RWPE1 (cell line): ENCODE data around the gene ASIC1.
"Not testable (repeated sequence)": the region's sequence is repeated elsewhere in the genome, so short reads cannot be mapped to it uniquely, and the experiment has no call there.

Source experiments
- CTCF ChIA-PET: fragments of 350-600 bp; sonication (Branson Sonifier 250); formaldehyde crosslinking; extraction: SDS; loops from one replicate; lab custom pipeline; 2021; lab: Yijun Ruan, JAX
- POLR2A ChIA-PET: fragments of 400-600 bp; formaldehyde crosslinking; extraction: SDS; loops from one replicate; lab custom pipeline; 2020; ENCODE audit warnings: antibody characterized with exemption; ENCODE audit not compliant: low non-redundant PET; lab: Yijun Ruan, JAX
- DNase-seq: peaks from one replicate; pipeline ENCODE4 v3.0.0; 2012; ENCODE audit warnings: low spot score
- H3K27ac ChIP-seq: fragments of 450-650 bp; 2 replicates; pipeline ENCODE4 v1.5.1; 2017
- TF ChIP-seq, protein P1 (sequence below): fragments of 450-650 bp; conservative IDR thresholded peaks from 2 replicates; pipeline ENCODE4 v1.5.1; 2017; ENCODE audit warnings: low read depth, mild to moderate bottlenecking

The ASIC1 gene

GRCh38 chr12:50083301-50083700 is 25.9 kb downstream of the ASIC1 start:
- TF ChIP-seq, protein P1, sequence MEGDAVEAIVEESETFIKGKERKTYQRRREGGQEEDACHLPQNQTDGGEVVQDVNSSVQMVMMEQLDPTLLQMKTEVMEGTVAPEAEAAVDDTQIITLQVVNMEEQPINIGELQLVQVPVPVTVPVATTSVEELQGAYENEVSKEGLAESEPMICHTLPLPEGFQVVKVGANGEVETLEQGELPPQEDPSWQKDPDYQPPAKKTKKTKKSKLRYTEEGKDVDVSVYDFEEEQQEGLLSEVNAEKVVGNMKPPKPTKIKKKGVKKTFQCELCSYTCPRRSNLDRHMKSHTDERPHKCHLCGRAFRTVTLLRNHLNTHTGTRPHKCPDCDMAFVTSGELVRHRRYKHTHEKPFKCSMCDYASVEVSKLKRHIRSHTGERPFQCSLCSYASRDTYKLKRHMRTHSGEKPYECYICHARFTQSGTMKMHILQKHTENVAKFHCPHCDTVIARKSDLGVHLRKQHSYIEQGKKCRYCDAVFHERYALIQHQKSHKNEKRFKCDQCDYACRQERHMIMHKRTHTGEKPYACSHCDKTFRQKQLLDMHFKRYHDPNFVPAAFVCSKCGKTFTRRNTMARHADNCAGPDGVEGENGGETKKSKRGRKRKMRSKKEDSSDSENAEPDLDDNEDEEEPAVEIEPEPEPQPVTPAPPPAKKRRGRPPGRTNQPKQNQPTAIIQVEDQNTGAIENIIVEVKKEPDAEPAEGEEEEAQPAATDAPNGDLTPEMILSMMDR: no peak
- no peak for DNase-seq
- CTCF ChIA-PET: interaction anchor here (0.5 to 4.0 kb wide), 3 partner anchors 9 to 29 kb away, joined by 3 to 24 read pairs (median 4); no protein-coding TSS in a partner anchor
- POLR2A ChIA-PET: no interaction called here
- peak overlapping the region; percentile 44 for H3K27ac ChIP-seq

DNA sequence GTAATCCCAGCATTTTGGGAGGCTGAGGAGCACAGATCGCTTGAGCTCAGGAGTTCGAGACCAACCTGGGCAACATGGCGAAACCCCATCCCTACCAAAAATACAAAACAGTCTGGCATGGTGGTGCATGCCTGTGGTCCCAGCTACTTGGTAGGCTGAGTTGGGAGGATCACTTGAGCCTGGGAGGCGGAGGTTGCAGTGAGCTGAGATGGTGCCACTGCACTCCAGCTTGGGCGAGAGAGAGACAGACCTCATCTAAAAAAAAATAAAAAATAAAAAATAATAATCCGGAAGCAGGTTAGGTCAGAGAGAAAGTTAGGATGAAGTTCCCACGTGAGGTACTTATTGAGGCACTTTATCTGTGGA is 27.0 kb downstream of the ASIC1 start:
- CTCF ChIA-PET: interaction anchor here (0.6 to 4.0 kb wide), 11 partner anchors 8 to 557 kb away, joined by 3 to 24 read pairs (median 4); partner anchors contain the start of genes COX14 and PRPF40B
- not testable (repeated sequence) for DNase-seq

GRCh38 chr12:50084775-50085614 is 27.6 kb downstream of the ASIC1 start, which contains the start of gene SMARCD1:
Gene SMARCD1, plus strand, starts transcription at chr12:50085342. Its CDS starts 28 bp downstream, at chr12:50085370.
- CTCF ChIA-PET: interaction anchor here (0.6 to 4.0 kb wide), 14 partner anchors 9 to 1746 kb away, joined by 3 to 24 read pairs (median 4); partner anchors contain the start of genes COX14 and PRPF40B

More for the DNA sequence above, 27.0 kb downstream of the ASIC1 start:
- peak overlapping the region; percentile 97 for H3K27ac ChIP-seq
- POLR2A ChIA-PET: interaction anchor here (0.6 to 1.0 kb wide), 4 partner anchors 27 to 137 kb away, joined by 3 to 5 read pairs (median 3); partner anchors contain the start of genes CERS5 and COX14

DNA sequence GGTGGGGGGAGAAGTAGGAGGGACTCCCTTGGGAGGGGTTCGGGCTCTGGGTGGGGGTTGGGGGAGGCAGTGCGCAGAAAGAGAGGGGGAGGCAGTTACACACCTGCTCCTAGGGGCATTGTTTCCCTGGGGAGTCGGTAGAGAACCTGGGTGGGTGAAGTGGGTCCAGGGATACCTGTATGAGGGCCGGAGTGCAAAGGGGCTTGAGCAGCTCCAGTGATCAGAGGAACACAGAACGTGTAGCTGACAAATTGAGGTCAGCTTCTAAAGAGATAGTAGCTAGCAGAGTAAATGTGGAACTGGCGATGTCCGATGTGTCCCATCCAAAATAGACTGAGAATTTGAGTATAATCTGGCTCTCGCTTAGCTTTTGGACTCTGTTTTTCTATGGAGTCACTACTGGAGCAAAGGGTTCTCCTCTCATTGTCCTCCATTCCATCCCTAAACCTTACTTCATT is 28.2 kb downstream of the ASIC1 start:
- POLR2A ChIA-PET: interaction anchor here (0.6 to 1.0 kb wide), 4 partner anchors 26 to 309 kb away, joined by 3 to 5 read pairs (median 3); partner anchors contain the start of gene COX14
- no peak for DNase-seq
- peak overlapping the region; percentile 97 for H3K27ac ChIP-seq
- CTCF ChIA-PET: interaction anchor here (0.6 to 1.1 kb wide), 8 partner anchors 9 to 1745 kb away, joined by 3 to 7 read pairs (median 3); partner anchors contain the start of gene COX14
- TF ChIP-seq, protein P1: no peak

More at GRCh38 chr12:50084775-50085614, 27.6 kb downstream of the ASIC1 start, which contains the start of gene SMARCD1:
- POLR2A ChIA-PET: interaction anchor here (0.6 to 1.0 kb wide), 7 partner anchors 12 to 310 kb away, joined by 3 to 5 read pairs (median 3); partner anchors contain the start of genes CERS5 and COX14
- H3K27ac ChIP-seq: peak within 1 kb of the TSS; percentile 97
- DNase-seq: peak; percentile 89
- TF ChIP-seq, protein P1: peak; percentile 82

GRCh38 chr12:50086148-50086547 is 28.8 kb downstream of the ASIC1 start:
- ChIA-PET CTCF (interaction anchor here (0.6 to 0.7 kb wide), 2 partner anchors 16 to 169 kb away, joined by 3 read pairs; no protein-coding TSS in a partner anchor), POLR2A (interaction anchor here (0.9 kb wide), 1 partner anchor 309 kb away, joined by 3 read pairs; no protein-coding TSS in a partner anchor)
- TF ChIP-seq, protein P1: no peak
- peak overlapping the region; percentile 97 for H3K27ac ChIP-seq
- no peak for DNase-seq

DNA sequence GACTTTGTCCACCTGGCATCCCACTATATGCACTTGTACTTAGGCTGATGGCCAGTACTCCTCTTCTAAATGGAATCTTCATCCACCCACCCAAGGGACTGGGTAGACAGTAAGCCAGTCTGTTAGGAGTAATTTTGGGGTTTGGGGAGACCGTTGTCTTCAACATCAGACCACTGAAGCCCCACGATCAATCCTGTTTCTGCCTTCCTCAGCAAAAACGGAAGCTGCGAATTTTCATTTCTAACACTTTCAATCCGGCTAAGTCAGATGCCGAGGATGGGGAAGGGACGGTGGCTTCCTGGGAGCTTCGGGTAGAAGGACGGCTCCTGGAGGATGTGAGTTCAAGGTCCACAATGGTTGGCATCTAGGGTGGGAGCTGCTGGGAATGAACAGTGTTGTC is 29.8 kb downstream of the ASIC1 start:
- TF ChIP-seq, protein P1: no peak
- H3K27ac ChIP-seq: peak overlapping the region; percentile 85
- POLR2A ChIA-PET: no interaction called here
- DNase-seq: no peak
- CTCF ChIA-PET: interaction anchor here (0.6 to 1.3 kb wide), 5 partner anchors 12 to 999 kb away, joined by 3 to 4 read pairs (median 3); no protein-coding TSS in a partner anchor
